ENCODE measurements around the gene NBEAL2. TPM values are rescaled to one million over a fixed set of nuclear protein-coding genes. Genes with fewer than 3 reads are reported as not detected.
A peak's percentile ranks its signal among the peaks of the same experiment; 100 is the strongest.

Gene NBEAL2
- total and polyA plus RNA-seq, 8 donors: 59.3 to 148 (median 84.3) TPM

GRCh38 chr3:46957092-46957820, 22.2 kb upstream of the NBEAL2 start:
- TF ChIP-seq CTCF (IDR thresholded peaks at IDR 0.05): no peak
- Histone ChIP-seq H3K4me3 (no peak overlapping the region), H3K27me3 (no peaks in the 10 kb centered on the region), H3K9me3 (no peaks in the 10 kb centered on the region), H3K36me3 (no peaks in the 10 kb centered on the region), H3K27ac (peak overlapping the region in 1 of 2 donors; percentile 45), H3K4me1 (peaks cover 30 to 94% of the 10 kb centered on the region in 2 donors)
- DNase-seq: no peak
- peak; percentile 9 for ATAC-seq
- intact Hi-C loops (cut with DNase I): no loop called here

DNA sequence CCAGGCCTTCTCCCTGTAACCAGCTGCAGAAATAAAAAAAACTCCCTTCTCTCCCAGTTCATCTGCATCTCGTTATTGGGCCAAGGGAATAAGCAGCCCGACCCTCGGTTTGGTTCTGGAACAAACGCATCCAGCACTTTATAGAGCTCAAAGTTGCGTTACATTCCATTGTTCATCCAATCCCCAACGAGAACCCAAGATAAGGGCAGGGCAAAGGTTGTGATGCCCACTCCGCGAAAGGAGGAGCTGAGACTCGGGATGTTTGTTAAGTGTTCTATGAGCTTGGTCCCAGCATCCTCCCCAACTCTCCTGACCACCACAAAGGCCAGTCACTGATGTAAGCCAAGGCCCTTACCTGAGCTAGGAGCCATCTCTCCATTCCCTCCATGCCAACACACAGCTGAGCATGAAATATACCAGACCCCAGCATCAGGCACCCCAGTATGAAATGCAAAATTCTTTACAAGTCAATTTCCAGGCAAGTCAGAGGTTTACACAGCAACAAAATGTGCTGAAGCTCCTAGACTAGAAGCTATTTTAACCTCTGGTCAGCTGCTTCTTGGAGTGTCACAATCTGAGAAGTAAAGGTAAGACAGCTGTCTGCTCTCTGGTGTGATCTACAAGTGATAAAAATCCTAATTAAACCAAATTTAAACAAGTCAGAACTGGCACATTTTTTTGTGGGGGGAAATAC, 20.9 kb upstream of the NBEAL2 start:
- H3K27ac ChIP-seq: peak overlapping the region in 1 of 2 donors; percentile 71
- intact Hi-C loops (cut with DNase I): no loop called here
- peaks cover 30 to 88% of the 10 kb centered on the region in 2 donors for H3K4me1 ChIP-seq

GRCh38 chr3:46959161-46959511, 20.3 kb upstream of the NBEAL2 start:
- Histone ChIP-seq H3K9me3 (no peaks in the 10 kb centered on the region), H3K4me1 (peaks cover 30 to 83% of the 10 kb centered on the region in 2 donors), H3K36me3 (no peaks in the 10 kb centered on the region), H3K27me3 (no peaks in the 10 kb centered on the region), H3K4me3 (no peak overlapping the region), H3K27ac (peak overlapping the region in 1 of 2 donors; percentile 71)
- ATAC-seq (no peak), DNase-seq (no peak)
- TF ChIP-seq CTCF (IDR thresholded peaks at IDR 0.05): no peak
- intact Hi-C loops (cut with DNase I): no loop called here

More for the DNA sequence above, 20.9 kb upstream of the NBEAL2 start:
- Histone ChIP-seq H3K4me3 (no peak overlapping the region), H3K36me3 (no peaks in the 10 kb centered on the region), H3K9me3 (no peaks in the 10 kb centered on the region), H3K27me3 (no peaks in the 10 kb centered on the region)
- TF ChIP-seq CTCF (IDR thresholded peaks at IDR 0.05): no peak
- ATAC-seq (no peak), DNase-seq (no peak)

DNA sequence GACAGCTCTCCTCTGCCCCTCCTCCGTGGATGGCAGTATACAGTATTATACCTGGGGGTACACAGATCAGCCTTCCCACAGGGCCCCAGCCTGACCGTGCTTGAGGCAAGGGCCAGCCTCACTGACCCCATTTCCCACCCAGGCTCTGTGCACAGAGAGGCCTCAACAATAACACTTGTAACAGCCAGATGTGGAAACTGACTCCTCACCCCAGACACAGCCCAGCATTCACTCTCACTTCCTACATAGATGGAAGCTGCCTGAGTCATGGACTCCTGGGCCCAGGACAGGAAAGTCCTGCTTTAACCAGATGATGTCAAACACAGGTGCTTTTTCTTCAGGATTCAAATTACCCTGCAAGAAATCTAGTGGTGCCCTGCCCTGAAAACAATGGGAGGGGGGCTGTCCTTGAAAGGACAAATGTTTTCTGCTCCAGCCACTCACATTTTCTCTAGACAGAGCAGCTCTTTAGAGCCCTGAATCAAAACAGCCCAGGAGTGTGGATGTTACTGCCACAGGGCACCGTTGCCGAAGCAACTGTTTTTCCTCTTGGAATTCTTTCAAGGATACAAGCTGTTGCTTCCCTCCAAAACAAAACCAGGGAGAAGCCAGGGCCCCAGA, 19.3 kb upstream of the NBEAL2 start:
- intact Hi-C loops (cut with DNase I): no loop called here
- no peak for TF ChIP-seq CTCF (IDR thresholded peaks at IDR 0.05)
- Histone ChIP-seq H3K4me1 (peaks cover 34 to 80% of the 10 kb centered on the region in 2 donors), H3K36me3 (no peaks in the 10 kb centered on the region), H3K9me3 (no peaks in the 10 kb centered on the region), H3K27ac (peak overlapping the region; percentile 56 to 71), H3K27me3 (no peaks in the 10 kb centered on the region), H3K4me3 (no peak overlapping the region)
- ATAC-seq (peak; percentile 77), DNase-seq (peak in 1 of 4 donors; percentile 48)

DNA sequence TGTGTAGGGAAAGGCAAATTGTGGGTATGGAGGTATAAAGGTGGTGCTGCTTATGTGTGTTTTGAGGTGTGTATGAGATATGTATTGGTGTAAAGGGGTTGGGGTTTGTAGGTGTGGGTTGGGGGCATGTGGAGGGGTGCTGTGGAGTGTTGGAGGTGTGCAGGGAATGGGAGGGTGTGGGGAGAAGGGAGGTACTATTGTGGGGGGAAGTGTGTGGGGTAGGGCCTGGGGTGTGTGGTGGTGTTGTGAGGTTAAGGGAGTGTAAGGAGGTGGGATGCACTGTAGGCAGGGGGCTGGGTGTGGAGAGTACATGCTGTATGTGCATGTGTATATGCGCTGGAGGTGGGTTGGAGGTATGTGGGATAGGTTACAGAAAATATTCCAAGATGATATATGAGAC, 18.6 kb upstream of the NBEAL2 start:
- DNase-seq (no peak), ATAC-seq (no peak)
- Histone ChIP-seq H3K27me3 (no peaks in the 10 kb centered on the region), H3K4me1 (peaks cover 40 to 80% of the 10 kb centered on the region in 2 donors), H3K36me3 (no peaks in the 10 kb centered on the region), H3K9me3 (no peaks in the 10 kb centered on the region), H3K27ac (peak overlapping the region; percentile 56 to 71), H3K4me3 (no peak overlapping the region)
- TF ChIP-seq CTCF (IDR thresholded peaks at IDR 0.05): no peak
- intact Hi-C loops (cut with DNase I): no loop called here
